HG03565 (cell line): ENCODE data around the gene ELF4.

ENCODE experiments used
- ATAC-seq: cut with Tn5 transposase; IDR thresholded peaks from one replicate; pipeline ENCODE4 v1.9.1; 2021; ENCODE audit warnings: mild to moderate bottlenecking, moderate library complexity; ENCODE audit not compliant: unreplicated experiment

The ELF4 gene

DNA sequence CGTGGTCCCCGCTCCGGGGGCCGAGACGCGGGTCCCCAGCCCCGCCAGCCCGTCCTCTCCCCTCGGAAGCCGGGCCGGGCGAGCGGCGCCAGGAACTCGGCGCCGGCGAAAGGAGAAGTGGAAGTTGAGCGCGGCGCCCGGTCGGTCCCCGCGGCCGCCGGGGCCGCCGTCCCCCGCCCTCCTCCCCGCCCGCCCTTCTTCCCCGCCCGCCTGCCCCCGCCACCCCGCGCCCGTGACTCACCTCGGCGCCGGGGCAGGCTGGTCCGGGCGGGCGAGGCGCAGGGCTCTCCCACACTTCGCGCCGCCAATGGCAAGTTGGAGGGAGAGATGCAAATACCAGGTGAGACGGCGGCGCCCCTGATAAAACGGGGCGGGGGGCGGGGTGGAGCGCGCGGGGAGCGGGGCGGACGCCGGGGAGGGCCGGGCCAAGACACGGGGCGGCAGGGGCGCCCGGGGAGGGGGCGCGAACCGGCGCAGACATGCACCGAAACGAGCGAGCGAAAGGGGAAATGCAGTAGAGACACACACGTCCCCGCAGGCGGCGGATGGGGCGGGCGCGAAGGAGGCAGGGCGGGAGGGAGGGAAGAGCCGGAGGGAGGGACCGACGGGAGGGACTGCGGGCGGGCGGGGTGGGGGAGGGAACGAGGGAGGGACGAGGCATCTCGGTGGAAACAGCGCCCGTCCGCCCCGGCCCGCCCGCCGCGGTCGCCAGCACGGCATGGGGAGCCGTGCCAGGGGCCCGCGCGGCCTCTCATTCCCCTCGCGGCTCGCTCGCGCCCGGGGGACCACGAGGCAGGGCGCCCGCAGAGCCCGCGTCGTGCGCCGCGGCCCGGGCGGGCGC lies at the start of gene ELF4:
TSS of gene ELF4 (minus strand) at position 119 of the 841 bp plus-strand sequence. CDS start 29,167 bp downstream, outside the sequence.
- ATAC-seq = peak; percentile 27

DNA sequence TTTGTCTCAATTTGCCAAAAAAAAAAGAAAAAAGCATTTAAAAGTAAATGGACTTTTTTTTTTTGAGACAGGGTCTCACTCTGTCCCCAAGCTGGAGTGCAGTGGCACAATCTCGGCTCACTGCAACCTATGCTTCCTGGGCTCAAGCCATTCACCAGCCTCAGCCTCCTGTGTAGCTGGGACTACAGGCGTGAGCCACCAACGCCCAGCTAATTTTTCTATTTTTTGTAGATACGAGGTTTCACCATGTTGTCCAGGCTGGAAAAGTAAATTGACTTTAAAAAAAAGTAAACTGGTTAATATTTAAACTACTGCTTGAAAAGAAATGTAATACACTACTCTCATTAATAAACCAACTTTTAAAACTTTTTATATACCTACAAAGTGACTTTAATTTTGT lies 49.5 kb upstream of the ELF4 start:
- no peak for ATAC-seq

DNA sequence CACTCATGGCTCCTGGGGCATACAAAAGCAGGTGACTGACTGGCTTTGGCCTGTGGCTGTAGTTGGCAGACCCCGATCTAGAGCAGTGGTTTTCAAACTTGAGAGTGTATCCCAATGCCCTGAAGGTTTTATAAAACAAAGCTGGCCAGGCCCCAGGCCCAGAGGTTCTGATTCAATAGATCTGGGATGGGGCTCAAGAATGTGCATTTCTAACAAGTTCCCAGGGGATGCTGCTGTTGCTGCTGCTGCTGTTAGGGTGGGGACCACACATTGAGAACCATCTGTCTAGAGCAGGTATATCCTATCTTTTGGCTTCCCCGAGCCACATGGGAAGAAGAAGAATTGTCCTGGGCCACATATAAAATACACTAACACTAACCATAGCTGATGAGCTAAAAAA lies 48.0 kb upstream of the ELF4 start:
- ATAC-seq = no peak

DNA sequence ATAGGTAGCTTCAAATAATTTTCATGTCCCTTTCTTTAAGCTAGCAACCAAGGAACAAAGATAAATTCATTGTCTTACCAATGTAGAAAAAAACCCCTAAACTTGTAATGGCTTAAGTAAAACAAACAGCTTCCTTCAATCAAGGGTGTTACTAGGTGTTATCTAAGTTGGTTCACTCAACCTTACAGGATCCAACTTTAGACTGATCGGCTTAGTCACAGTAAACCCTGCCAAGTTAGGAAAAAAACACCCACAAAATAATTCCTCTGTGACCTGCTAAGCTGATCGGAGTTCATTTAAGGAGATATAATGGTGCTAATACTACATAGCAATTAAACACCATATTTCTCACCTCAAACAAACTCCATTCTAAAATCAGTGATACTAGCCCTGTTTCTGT lies 45.3 kb upstream of the ELF4 start:
- no peak for ATAC-seq

DNA sequence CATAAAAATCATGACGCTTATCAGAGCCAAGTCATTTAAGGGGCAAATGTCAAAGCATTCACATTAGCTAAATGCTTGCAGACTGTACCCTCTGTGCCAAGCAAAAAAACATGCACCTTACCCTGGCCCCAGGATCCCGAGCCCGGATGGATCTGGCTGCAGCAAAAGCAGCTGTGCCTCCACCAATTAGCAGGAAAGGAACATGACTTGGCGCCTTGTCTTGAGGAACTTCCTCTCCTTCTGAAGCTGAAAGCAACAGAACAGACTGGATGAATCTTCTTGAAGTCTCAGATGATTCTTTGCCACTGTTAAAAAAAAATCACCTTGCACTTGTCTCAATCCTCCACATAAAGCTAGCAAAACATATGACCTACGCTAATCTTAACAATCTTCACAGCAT lies 37.3 kb upstream of the ELF4 start:
- ATAC-seq = no peak

DNA sequence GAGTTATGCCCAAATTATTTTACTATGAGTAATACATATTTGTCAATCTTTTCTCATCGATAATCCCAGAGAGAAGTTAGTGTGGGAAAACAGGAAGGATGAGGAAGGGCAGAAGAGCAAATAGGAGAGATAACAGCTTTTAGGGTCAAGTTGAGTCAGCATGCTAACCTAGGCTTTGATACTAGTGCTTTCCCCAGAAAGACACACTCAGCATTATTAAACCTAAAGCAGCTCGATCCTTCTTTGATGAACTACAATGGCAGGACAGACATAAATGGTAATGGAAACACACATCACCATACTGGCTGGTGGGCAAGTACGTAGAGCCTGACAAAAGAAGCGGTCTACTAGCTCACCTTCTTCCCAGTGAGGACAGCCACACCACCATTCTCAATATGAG lies 34.8 kb upstream of the ELF4 start:
- ATAC-seq = no peak

DNA sequence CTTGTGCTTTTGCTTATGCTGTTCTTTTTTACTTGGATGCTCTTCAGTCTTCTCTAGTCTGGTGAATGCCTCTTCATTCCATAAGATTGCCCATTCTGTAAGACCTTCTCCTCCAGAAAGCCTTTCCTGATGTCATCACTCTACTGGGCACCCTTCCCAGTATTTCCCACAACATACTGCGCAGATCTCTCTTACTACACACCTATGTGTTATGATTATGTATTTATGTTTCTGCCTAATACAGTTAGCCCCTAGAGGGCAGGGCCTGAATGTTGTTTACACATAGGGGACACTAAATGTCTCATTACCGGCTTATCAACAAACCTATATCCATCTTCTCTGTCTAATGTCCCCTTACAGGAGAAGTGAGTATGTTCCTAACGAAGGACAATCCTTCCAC lies 34.2 kb upstream of the ELF4 start:
- ATAC-seq = no peak

DNA sequence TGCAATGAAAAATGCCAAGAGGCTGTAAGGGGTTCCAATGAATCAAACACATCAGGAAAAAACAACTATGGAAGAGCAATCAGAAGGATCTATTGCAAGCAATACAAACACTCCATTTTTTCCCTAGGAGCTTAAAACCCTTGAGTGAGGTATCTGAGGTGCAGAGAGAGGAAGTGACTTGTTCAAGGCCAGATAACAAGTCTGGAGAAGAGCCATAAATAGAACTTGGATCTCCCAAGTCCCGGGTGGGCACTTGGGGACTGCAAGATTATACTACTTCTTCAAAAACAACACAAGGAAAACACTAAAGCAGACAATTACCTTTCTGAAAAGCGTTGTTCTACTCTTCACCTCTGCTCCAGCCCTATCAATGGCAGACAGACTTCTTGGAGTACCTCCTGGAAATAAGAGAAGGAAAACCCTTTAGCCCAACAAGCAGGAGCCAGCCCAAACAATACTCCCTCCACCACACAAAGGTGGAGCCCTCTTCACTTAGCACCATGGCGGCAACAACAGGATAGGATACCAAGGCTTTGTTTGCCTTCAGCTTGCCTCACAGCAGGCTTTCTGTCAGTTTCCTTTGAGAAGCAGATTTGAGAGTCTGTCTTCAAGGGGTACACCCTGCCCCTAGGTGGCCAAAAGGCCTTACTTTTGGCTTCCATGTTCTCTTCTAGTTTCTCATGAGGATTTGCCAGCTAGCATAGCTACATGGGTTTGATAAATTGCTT lies 29.3 kb upstream of the ELF4 start:
- no peak for ATAC-seq

DNA sequence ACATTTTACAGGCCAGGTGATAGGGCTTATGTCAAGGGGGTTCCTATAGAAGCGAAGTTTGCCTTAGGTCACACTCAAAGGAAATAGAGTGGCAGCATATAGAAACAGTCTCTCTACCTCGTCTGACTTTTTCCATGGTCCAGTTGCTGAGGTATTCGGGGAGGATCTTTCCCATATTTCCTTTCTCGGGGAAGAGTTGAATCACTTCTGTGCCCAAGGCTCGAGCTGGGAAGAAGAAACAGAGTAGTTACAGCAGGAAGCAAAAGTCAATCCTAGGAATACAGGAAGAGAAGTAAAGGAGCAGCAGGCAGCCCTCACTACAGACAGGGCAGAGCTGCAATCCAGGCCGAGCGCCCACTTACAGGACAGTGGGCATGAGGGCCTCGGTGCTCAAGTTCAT lies 26.7 kb upstream of the ELF4 start:
- no peak for ATAC-seq

DNA sequence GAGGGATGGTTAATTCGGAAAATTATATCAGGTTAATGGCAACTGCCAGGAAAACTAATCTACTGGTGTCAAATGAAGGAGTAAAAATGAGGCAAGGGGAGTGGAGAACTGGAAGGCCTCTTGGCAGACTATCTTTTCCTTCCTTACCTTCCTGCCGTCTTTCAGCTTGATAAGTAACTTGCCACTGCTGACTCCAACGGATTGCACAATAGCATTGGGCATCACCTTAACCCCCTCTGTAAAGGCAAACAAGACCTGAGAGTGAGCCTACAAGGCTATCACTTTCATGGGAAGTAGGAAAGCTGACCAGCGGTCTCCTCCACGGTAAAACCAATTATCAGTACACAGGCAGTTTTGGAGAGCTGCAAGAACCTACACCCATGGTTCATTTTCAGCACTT lies 26.2 kb upstream of the ELF4 start:
- ATAC-seq = no peak

DNA sequence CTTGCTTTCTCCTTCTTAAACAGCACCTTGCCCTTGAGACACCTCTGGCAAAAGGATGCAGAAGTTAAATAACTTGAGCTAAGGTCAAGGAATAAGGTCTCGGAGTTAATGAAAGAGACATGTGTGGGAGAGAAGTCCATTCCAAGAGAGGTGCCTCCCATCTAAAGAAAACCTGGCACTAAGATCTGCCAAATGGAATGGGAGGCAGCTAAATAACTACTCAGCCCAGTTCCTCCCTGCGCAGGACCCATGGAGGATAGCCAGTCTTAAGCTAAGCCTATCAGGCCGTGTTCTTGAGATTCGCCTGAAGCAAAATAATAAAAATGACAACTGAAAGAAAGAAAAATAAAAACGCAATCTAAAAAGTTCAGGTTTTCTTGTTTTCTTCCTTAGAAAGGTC lies 20.7 kb upstream of the ELF4 start:
- no peak for ATAC-seq

DNA sequence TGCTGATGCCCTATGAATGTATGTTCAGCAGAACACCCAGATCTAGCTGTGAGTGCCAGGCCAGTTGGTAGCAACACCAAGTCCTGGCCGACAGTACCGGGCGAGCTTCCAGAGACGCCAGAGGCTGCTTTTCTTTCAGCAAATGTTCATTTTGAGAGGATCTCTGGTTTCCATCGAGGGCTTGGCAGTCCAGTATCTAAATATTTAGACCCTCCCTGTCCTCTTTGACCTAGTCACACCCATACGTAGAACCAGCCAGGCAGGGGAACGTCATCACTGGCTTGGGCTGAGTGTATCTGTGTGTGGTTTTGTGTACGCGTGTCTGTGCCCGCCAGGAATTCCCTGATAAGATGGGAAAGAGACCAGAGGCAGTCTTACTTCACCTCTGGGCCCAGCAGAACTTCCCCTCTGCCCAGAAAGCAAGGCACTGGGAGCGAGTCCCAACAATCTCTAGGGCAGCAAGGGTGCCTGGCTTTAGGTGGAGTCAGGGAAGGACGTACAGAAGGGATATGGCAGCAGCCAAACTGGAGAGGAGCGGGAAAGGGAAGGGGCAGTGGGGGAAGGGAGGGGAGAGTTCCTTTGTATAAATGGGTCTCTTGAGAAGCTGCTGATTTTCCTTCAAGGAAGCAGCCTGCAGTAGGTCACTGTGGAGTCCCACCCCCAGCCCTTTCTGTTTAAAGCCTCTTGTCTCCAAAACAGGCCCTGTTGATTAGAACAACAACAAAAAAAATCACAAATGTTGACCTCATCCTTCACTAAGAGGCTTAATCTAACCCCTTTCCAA lies 15.0 kb upstream of the ELF4 start:
- ATAC-seq = no peak

DNA sequence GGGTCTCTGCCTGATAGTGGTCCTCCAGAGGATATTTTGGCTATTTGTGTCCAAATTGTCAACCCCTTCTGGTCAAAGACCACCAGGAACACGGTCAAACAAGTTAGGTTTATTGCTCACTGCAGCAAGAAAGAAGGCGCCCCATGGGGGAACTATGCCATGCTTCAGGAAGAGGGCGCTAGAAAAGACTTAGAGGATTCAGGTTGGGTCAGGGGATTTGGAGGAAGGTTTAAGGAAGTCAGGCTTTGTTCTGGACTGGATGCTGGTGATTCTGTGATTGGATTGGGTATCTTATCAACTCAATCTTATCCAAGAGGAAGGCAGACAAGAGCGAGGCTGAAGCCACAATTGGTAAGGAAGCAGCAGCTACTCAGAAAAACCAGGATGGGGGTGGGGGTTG lies 14.3 kb upstream of the ELF4 start:
- ATAC-seq = no peak

DNA sequence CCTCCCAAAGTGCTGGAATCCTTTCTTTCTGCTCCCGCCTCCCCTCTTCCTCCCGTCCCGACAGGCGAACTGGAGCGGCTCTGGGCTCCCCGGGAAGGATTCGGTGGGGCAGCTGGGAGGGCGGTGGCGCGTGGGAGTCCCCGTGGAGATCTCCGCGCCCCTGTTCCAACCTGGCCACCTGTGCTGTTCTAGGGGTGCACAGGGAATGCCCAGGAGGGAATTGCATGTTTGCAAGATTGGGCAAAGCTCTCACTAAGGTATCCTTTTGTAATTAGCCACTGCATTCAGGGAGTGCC lies 11.2 kb upstream of the ELF4 start:
- ATAC-seq = no peak

DNA sequence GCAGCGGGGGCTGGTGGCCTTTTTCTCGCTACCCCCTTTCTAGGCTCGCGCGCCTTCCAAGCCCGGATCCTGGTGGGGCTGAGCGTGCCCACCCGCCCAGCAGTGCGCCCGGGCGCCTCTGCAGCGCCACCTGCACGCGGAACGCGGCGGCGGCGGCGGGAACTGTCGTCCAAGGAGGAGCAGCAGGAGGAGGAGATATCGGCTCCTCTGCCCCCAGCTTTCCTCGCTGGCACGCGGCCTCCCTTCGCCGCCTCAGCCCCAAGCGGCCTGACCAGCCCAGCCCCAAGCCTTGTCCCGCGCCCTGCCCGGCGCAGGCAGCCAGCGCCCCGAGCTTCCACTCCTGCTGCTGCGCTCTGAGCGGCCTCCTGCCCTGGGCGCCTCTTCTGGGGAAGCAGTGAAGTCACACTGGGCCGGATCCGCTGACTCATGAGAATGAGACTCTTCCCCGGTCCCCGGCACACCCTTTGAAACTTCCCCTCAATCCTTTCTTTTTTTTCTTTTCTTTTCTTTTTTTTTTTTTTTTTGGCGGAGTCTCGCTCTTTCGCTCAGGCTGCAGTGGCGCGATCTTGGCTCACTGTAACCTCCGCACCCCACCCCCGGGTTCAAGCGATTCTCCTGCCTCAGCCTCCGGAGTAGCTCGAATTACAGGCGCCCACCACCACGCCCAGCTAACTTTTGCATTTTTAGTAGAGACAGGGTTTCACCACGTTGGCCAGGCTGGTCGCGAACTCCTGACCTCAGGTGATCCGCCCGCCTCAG lies 10.6 kb upstream of the ELF4 start:
- peak; percentile 58 for ATAC-seq

DNA sequence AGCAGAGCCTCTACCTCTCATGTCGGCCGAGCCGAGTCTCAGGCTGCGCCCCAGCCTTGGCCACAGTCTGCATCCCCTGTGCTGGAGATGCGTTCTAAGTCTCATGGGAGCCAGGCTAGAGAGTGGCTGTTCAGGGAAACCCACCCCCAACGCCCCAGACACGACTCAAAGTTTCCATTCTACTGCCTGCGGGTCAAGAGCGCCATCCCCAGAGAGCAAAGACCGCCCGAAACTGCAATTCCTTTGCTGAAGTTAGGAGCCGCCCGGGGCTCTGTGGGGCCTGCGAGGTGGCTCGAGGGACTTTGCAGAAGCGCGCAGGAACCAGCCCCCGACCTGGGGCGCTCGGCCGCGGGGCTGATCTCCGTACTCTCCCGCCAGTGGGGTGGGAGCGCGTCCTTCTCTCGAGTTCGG lies 10.0 kb upstream of the ELF4 start:
- ATAC-seq = peak; percentile 19

DNA sequence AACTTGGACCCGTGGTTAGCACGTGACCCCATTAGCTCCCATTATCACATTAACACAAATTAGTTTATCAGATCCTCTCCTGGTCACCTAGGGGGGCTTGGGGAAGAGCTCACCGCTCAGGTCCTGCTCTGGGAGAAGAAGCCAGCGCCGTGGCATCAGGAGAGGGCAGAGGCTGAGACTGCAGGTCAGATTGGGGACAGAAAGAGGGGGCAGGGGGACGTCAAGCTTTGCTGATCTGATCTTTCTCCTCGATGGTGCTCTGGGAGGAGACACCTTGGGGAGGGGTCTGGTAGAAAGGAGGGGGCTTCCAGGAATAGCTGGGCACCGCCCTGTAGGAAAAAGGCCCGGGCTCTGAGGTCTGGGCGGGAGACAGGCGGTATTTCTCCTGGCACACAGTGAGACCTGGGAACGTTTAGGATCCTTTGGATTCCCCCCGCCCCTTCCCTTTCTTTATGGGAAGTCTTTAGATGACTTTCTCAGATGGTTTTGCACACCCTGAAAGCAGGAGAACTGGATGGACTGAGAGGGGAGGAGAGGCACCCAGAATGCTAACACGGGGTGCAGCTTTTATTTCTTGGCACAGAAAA lies 9.1 kb upstream of the ELF4 start:
- ATAC-seq = no peak

DNA sequence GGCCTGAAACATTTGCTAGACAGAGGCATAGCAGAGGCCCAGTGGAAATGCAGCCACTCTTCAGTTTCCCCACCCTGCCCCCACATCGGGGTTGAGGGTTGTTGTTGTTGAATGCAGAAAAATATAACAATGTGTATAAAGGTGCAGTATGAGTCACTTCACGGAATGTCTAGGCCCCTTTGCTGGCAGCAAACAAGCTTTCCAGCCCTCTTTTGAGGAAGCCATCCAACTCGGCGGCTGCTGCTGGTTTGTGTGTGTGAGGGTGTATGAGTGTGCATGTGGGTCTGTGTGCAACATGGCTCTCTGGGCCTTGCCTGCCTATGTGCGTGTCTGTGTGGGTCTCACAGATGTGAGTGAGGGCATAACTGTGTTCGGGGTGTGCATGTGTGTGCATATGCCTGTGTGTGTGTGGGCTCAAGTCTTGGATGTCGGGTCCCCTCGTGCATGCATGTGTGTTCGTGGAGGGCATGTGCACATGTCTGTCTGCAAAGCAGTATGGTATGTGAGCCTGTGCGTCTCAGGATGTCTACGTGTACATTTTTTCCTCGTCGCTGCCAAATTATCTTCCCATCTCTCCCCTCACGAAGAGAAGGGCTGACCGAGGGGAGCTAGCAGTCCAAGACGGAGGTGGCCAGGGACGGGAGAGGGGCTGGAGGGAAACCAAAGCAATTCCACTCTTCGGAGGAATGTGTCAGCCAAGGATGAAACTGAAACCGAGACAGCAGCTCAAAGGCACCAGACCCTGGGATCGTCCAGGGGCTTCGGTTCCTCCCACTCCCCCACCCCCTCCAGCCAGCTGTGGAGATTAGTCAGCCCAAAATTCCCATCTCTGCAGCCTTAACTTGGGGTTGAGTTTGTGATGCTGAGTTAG lies 8.4 kb upstream of the ELF4 start:
- ATAC-seq = no peak

DNA sequence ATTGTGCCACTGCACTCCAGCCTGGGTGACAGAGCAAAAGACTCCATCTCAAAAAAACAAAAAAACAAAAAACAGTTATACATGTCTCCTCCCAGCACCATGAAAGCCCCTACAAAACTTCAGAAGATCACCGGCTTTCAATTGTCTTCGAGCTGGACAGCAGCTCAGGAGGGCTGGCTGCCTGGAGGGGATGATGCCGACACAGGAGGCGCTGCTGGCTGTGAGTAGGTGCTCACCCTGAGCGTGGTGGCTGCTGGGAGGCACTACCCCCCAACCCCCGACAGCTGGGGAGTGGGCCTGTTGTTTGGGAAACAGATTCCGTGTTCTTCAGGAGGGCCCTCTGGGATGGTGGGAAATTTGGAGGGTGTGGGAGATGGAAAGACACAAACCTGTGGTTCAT lies 6.9 kb upstream of the ELF4 start:
- no peak for ATAC-seq
